ENCODE results near the gene UVRAG.

- TF ChIP-seq CTCF (IDR thresholded peaks at IDR 0.05) (no peak), POLR2AphosphoS5 (IDR thresholded peaks at IDR 0.05; ENCODE audit: insufficient read depth in 1 of 2, low read depth in 1 of 2) (no peak)
These were observed 69.3 kb downstream of the UVRAG start for GRCh38 chr11:75884321-75884720.
